ENCODE results near the gene STXBP4. TPM values are rescaled to one million over a fixed set of nuclear protein-coding genes. Genes with fewer than 3 reads are reported as not detected.

The STXBP4 gene
- total and polyA plus RNA-seq, 2 donors: 4.5 to 45.4 TPM

DNA sequence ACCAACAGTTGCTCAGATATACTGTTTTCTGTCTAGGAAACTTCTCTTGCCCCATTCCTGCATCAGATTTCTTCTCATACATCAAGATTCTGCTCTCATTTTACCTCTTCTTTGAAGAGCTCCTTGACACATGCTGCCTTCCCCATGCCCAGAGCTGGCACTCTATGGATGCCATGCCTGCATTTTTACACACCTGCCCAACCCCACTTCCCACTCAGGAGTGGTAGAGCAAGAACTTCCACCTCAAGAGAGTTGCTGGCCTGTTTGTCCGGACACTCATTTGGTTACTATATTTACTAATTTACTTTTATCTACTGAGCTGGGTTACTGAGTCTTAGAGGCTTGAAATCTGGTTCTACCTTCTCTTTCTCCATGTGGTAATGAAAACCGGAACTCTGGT lies 197.9 kb downstream of the STXBP4 start:
- Histone ChIP-seq H3K36me3 (ENCODE audit: insufficient read depth) (no peaks in the 10 kb centered on the region), H3K4me3 (ENCODE audit: low read depth, low read length) (no peak overlapping the region)
- WGBS: 95% methylated on average over 2 of the region's 2 CpGs

GRCh38 chr17:55167024-55167725 lies 198.6 kb downstream of the STXBP4 start:
- WGBS: 68% methylated on average over 2 of the region's 2 CpGs
- Histone ChIP-seq H3K27ac (ENCODE audit: low read depth) (no peak overlapping the region), H3K36me3 (ENCODE audit: insufficient read depth) (no peaks in the 10 kb centered on the region), H3K4me1 (ENCODE audit: insufficient read depth) (no peaks in the 10 kb centered on the region), H3K4me3 (ENCODE audit: low read depth, low read length) (no peak overlapping the region)
- no peak for DNase-seq (ENCODE audit: extremely low spot score)

More for the DNA sequence above, 197.9 kb downstream of the STXBP4 start:
- no peak overlapping the region for H3K27ac ChIP-seq (ENCODE audit: low read depth)
- H3K4me1 ChIP-seq (ENCODE audit: insufficient read depth): no peaks in the 10 kb centered on the region
- DNase-seq (ENCODE audit: extremely low spot score): no peak

DNA sequence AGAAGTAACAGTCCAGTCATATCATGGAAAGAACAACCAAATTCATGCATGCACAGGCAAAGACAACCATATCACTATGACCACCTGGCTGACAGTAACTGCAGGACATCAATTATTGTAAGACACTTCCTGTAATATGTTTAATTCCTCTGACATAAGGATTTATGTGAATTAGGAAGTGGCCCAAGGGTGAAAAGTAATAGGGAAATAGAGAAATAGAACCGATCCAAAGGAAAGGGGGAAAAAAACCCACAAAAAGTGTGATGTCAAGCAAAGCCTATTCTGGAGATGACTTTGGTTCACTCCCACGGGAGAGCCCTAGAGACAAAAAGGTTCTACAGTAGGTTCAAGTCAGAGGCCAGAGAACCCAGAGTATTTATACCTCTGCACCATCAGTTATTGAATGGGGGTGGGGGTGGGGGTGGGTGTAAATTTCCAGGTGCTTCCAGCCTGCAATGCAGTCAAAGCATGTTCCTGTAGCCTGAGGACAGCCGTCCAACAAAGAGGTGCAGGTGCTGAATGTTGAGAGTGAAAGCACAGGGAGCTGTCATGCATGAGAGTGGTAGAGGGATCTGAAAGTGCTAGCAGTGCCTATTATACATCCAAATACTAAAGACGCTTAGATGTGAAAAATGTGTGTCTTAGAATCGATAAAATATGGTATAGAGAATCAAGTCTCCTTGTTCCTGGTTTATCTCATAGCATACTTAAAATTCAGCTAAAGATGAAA lies 200.6 kb downstream of the STXBP4 start:
- Histone ChIP-seq H3K4me1 (ENCODE audit: insufficient read depth) (no peaks in the 10 kb centered on the region), H3K4me3 (ENCODE audit: low read depth, low read length) (no peak overlapping the region), H3K27ac (ENCODE audit: low read depth) (no peak overlapping the region), H3K36me3 (ENCODE audit: insufficient read depth) (no peaks in the 10 kb centered on the region)
- DNase-seq (ENCODE audit: extremely low spot score): no peak
- 79% methylated on average over 5 of the region's 5 CpGs for WGBS

- Histone ChIP-seq H3K4me3 (ENCODE audit: low read depth, low read length) (no peak overlapping the region), H3K36me3 (ENCODE audit: insufficient read depth) (no peaks in the 10 kb centered on the region), H3K4me1 (ENCODE audit: insufficient read depth) (no peaks in the 10 kb centered on the region), H3K27ac (ENCODE audit: low read depth) (no peak overlapping the region)
- DNase-seq (ENCODE audit: extremely low spot score): no peak
- WGBS: 96% methylated on average over 4 of the region's 4 CpGs
These were observed 203.2 kb downstream of the STXBP4 start for GRCh38 chr17:55171634-55172328.

DNA sequence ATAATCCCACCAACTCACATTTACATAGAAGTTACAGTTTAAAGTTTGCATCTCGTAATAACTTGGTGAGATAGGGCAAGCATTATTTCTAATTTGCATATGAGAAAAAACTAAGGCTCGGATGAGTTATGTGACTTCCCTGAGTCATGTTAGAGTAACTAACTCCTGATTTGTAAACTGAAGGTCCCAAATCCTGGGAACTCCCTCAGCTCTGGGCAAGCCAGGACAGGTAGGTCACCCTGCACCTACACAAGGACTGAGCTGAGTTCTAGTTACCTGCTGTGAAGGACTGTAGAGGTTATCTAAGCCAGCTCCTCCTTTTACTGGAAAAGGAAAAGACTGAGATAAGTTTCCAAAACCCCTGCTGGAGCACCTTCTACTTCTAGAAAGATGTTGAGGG lies 204.0 kb downstream of the STXBP4 start:
- H3K27ac ChIP-seq (ENCODE audit: low read depth): no peak overlapping the region
- no peak for DNase-seq (ENCODE audit: extremely low spot score)
- WGBS: 92% methylated on average over 2 of the region's 2 CpGs
- no peaks in the 10 kb centered on the region for H3K36me3 ChIP-seq (ENCODE audit: insufficient read depth)
- no peak overlapping the region for H3K4me3 ChIP-seq (ENCODE audit: low read depth, low read length)
- no peaks in the 10 kb centered on the region for H3K4me1 ChIP-seq (ENCODE audit: insufficient read depth)

DNA sequence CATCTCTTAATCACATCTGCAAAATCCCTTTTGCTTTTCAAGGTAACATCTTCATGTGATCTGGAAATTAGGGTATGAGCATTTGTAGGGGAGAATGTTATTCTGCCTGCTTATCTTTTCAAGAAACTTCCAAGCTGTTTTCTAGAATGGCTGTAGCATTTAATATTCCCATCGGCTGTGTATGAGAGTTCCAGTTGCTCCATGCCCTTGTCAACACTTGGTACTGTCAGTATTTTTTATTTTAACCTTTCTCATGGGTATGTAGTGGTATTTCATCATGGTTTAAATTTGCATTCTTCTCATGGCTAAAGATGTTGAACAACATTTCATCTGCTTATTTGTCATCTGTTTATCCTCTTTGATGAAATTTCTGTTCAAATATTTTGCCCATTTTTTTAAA lies 205.6 kb downstream of the STXBP4 start:
- H3K27ac ChIP-seq (ENCODE audit: low read depth): no peak overlapping the region
- no peaks in the 10 kb centered on the region for H3K36me3 ChIP-seq (ENCODE audit: insufficient read depth)
- H3K4me1 ChIP-seq (ENCODE audit: insufficient read depth): no peaks in the 10 kb centered on the region
- WGBS: 99% methylated on average over 1 of the region's 1 CpG
- H3K4me3 ChIP-seq (ENCODE audit: low read depth, low read length): no peak overlapping the region
- DNase-seq (ENCODE audit: extremely low spot score): no peak

DNA sequence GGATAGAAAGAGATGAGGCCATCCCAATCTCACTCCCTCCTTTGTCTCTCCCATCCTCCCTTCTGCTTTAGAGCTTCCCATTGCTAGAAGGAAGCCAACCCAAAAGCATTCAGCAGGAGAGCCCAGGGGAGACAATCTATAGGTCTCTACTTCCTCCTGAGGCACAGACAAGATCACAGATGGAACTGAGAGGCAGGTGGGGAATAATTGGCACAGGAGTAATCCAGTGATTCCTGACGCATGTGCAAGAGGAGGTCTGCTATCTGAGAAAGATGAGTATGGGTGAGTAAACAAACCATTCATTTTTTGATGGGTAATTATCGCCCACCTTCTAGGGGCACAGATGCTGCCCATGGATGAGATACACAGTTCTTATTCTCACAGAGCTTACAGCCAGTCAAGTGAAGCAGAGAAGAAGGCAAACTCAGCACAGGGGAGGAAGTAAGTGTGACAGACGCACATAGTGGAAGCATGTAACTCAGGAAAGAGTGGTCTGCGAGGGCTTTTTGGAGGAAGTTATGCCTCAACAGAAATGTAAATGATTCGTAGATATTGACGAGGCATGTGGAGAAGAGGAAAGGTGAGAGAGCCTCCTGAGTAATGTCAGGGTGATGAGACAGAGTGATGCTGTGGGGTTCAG lies 207.3 kb downstream of the STXBP4 start:
- WGBS: 82% methylated on average over 6 of the region's 6 CpGs

DNA sequence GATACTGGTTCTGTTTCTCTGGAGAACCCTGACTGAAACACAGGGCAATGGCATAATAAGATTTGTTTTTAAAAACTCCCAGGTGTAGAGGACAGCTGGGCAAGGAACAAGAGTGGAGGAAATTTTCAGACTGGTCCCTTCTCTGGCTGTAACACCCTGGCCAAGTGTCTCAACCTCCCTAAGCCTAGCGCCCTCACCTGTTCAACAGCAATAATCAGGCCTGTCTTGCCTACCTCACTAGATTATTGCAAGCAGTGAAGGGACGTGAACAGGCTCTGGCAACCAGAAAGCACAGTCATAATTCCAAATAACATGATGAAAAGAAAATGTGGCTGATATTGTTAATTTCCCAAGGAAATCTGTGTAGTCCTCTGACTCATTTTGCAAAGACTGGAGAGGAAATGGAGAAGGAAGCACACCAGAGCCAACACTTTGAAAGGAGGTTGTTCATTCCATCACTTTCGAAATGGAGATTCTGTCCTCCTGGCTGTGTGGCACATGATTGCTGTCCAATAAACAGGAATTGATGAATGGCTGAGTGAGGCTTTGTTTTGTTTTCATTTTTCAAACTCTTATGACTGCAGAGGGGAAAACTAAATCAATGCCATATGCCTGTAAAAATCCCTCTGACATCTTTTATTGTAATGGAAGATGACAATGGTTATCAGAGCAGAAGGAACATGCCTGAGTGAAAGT lies 208.7 kb downstream of the STXBP4 start:
- WGBS: 61% methylated on average over 3 of the region's 3 CpGs
- no peaks in the 10 kb centered on the region for H3K4me1 ChIP-seq (ENCODE audit: insufficient read depth)
- DNase-seq (ENCODE audit: extremely low spot score): no peak
- H3K36me3 ChIP-seq (ENCODE audit: insufficient read depth): no peaks in the 10 kb centered on the region
- no peak overlapping the region for H3K4me3 ChIP-seq (ENCODE audit: low read depth, low read length)
- H3K27ac ChIP-seq (ENCODE audit: low read depth): no peak overlapping the region

More for the DNA sequence above, 207.3 kb downstream of the STXBP4 start:
- DNase-seq (ENCODE audit: extremely low spot score): no peak
- H3K4me1 ChIP-seq (ENCODE audit: insufficient read depth): no peaks in the 10 kb centered on the region
- no peak overlapping the region for H3K27ac ChIP-seq (ENCODE audit: low read depth)
- no peak overlapping the region for H3K4me3 ChIP-seq (ENCODE audit: low read depth, low read length)
- no peaks in the 10 kb centered on the region for H3K36me3 ChIP-seq (ENCODE audit: insufficient read depth)

- 72% methylated on average over 2 of the region's 2 CpGs for WGBS
- H3K4me3 ChIP-seq (ENCODE audit: low read depth, low read length): no peak overlapping the region
- H3K36me3 ChIP-seq (ENCODE audit: insufficient read depth): no peaks in the 10 kb centered on the region
- no peak overlapping the region for H3K27ac ChIP-seq (ENCODE audit: low read depth)
- DNase-seq (ENCODE audit: extremely low spot score): no peak
- no peaks in the 10 kb centered on the region for H3K4me1 ChIP-seq (ENCODE audit: insufficient read depth)
These were observed 209.3 kb downstream of the STXBP4 start for GRCh38 chr17:55177855-55178217.

DNA sequence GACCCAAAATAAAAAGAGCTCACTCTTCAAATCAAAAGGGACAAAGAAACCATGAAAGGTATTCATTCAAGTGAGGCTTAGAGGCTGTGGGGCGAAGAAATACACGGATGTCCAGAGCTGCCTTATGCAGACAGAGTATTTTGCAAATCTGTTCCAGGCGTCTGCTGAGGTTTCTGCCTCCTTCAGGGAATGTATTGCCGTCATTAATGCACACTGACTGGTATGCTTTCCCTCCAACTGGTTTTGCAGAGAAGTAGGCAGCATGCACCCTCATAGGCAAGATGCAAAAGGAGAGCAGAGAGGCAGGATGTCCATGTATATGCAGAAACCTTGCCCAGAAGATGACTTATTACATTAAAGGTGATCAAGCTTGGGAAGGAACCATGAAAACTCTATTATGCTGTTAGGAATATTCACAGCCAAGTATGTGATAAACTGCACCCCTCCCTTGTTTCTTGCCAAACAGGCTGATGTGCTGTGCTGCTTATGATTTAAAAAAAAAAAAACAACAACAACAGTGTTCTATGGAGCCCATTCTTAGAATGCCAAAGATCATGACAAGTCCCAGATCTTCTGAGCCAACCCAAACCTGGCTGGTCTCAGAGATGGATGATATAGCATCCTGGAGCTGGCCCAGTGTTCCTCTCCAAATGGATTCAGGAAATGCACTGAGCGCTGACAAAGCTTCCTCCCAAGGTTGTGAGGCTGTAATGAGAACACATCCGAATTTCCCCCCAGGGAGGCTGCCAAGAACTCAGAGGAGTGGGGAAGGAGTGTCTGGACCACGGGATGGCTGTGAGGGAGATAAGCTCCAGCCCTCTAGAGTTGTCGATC lies 218.6 kb downstream of the STXBP4 start:
- Histone ChIP-seq H3K27ac (ENCODE audit: low read depth) (no peak overlapping the region), H3K4me1 (ENCODE audit: insufficient read depth) (no peaks in the 10 kb centered on the region), H3K36me3 (ENCODE audit: insufficient read depth) (no peaks in the 10 kb centered on the region), H3K4me3 (ENCODE audit: low read depth, low read length) (no peak overlapping the region)
- 53% methylated on average over 8 of the region's 8 CpGs for WGBS
- no peak for DNase-seq (ENCODE audit: extremely low spot score)

DNA sequence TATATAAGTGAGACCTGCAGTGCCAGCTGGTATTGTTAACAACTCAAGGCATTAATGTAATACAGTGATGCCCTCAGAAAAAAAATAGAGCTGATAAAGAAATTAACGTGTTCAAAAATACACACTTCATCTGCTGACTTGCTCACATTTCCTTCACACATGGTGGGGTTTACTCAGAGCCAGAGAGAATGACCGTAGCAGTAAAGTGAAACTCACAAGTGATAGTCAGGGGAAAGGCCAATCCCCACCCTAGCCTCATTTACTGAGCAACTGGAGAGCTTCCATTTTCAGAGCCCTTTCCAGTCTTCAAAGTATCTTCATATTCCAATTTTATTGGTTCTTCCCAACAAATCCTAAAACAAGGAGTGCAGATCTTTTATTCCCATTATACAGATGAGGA lies 222.2 kb downstream of the STXBP4 start:
- WGBS: 55% methylated on average over 2 of the region's 2 CpGs
- Histone ChIP-seq H3K4me1 (ENCODE audit: insufficient read depth) (no peaks in the 10 kb centered on the region), H3K36me3 (ENCODE audit: insufficient read depth) (no peaks in the 10 kb centered on the region), H3K4me3 (ENCODE audit: low read depth, low read length) (no peak overlapping the region), H3K27ac (ENCODE audit: low read depth) (no peak overlapping the region)
- no peak for DNase-seq (ENCODE audit: extremely low spot score)

- WGBS: 77% methylated on average over 2 of the region's 2 CpGs
- Histone ChIP-seq H3K36me3 (ENCODE audit: insufficient read depth) (no peaks in the 10 kb centered on the region), H3K4me1 (ENCODE audit: insufficient read depth) (no peaks in the 10 kb centered on the region), H3K27ac (ENCODE audit: low read depth) (no peak overlapping the region), H3K4me3 (ENCODE audit: low read depth, low read length) (no peak overlapping the region)
- no peak for DNase-seq (ENCODE audit: extremely low spot score)
These were observed 230.3 kb downstream of the STXBP4 start for GRCh38 chr17:55198690-55199370.
